DND-41 (cell line): Measurements from ENCODE around the gene JMJD1C.

Experiments used
- CTCF ChIP-seq: IDR thresholded peaks from 2 replicates; pipeline ENCODE4 v1.5.1; 2012; ENCODE audit warnings: borderline replicate concordance, low read length, moderate library complexity, mild to moderate bottlenecking; ENCODE audit not compliant: poor library complexity, severe bottlenecking; ENCODE audit errors: extremely low read depth
- EZH2 ChIP-seq: IDR thresholded peaks from 3 replicates; pipeline ENCODE4 v1.6.1; 2012; ENCODE audit warnings: borderline replicate concordance, low read depth, mild to moderate bottlenecking, moderate library complexity, low read length, inconsistent platforms; ENCODE audit not compliant: severe bottlenecking

DNA sequence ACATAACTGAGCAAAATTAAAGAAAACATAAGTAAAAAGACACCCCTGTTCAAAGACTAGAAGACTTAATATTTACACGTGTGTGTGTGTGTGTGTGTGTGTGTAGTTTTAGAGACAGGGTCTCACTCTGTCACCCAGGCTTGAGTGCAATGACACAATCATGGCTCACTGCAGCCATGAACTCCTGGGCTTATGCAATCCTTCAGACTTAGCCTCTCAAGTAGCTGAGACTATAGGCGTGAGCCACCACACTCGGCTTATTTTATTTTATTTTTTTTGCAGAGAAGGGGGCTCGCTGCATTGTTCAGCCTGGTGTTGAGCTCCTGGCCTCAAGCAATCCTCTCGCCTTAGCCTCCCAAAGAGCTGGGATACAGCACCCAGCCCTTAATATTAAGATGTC, 90.3 kb downstream of the JMJD1C start:
- TF ChIP-seq EZH2 (no peak), CTCF (no peak)
